Measurements from ENCODE around the gene FLT4.

Gene FLT4

GRCh38 chr5:180627386-180628120 lies 21.8 kb downstream of the FLT4 start:
- TF ChIP-seq GATA2 (IDR thresholded peaks at IDR 0.05; ENCODE audit: low read depth, low read length): no peak
- no peak for TF ChIP-seq GATA3 (IDR thresholded peaks at IDR 0.05; ENCODE audit: low read depth, low read length)

GRCh38 chr5:180626661-180627385 lies 22.6 kb downstream of the FLT4 start:
- no peak for TF ChIP-seq GATA2 (IDR thresholded peaks at IDR 0.05; ENCODE audit: low read depth, low read length)
- TF ChIP-seq GATA3 (IDR thresholded peaks at IDR 0.05; ENCODE audit: low read depth, low read length): no peak

GRCh38 chr5:180625791-180626660 lies 23.4 kb downstream of the FLT4 start:
- TF ChIP-seq GATA2 (IDR thresholded peaks at IDR 0.05; ENCODE audit: low read depth, low read length) (no peak), GATA3 (IDR thresholded peaks at IDR 0.05; ENCODE audit: low read depth, low read length) (no peak)

GRCh38 chr5:180625125-180625790 lies 24.1 kb downstream of the FLT4 start:
- TF ChIP-seq GATA3 (IDR thresholded peaks at IDR 0.05; ENCODE audit: low read depth, low read length) (no peak), GATA2 (IDR thresholded peaks at IDR 0.05; ENCODE audit: low read depth, low read length) (no peak)

GRCh38 chr5:180624587-180624986 lies 24.8 kb downstream of the FLT4 start:
- no peak for TF ChIP-seq GATA3 (IDR thresholded peaks at IDR 0.05; ENCODE audit: low read depth, low read length)
- TF ChIP-seq GATA2 (IDR thresholded peaks at IDR 0.05; ENCODE audit: low read depth, low read length): no peak

- TF ChIP-seq GATA3 (IDR thresholded peaks at IDR 0.05; ENCODE audit: low read depth, low read length) (no peak), GATA2 (IDR thresholded peaks at IDR 0.05; ENCODE audit: low read depth, low read length) (no peak)
Observed at GRCh38 chr5:180623844-180624243, 25.6 kb downstream of the FLT4 start.

GRCh38 chr5:180623411-180623834 lies 26.0 kb downstream of the FLT4 start:
- no peak for TF ChIP-seq GATA2 (IDR thresholded peaks at IDR 0.05; ENCODE audit: low read depth, low read length)
- no peak for TF ChIP-seq GATA3 (IDR thresholded peaks at IDR 0.05; ENCODE audit: low read depth, low read length)

GRCh38 chr5:180622910-180623309 lies 26.5 kb downstream of the FLT4 start:
- TF ChIP-seq GATA2 (IDR thresholded peaks at IDR 0.05; ENCODE audit: low read depth, low read length) (no peak), GATA3 (IDR thresholded peaks at IDR 0.05; ENCODE audit: low read depth, low read length) (no peak)

- TF ChIP-seq GATA2 (IDR thresholded peaks at IDR 0.05; ENCODE audit: low read depth, low read length): no peak
- TF ChIP-seq GATA3 (IDR thresholded peaks at IDR 0.05; ENCODE audit: low read depth, low read length): no peak
Observed at GRCh38 chr5:180621311-180621710, 28.1 kb downstream of the FLT4 start.

- TF ChIP-seq GATA2 (IDR thresholded peaks at IDR 0.05; ENCODE audit: low read depth, low read length) (no peak), GATA3 (IDR thresholded peaks at IDR 0.05; ENCODE audit: low read depth, low read length) (no peak)
Observed at GRCh38 chr5:180620014-180620413, 29.4 kb downstream of the FLT4 start.

GRCh38 chr5:180619563-180619915 lies 29.9 kb downstream of the FLT4 start:
- no peak for TF ChIP-seq GATA3 (IDR thresholded peaks at IDR 0.05; ENCODE audit: low read depth, low read length)
- TF ChIP-seq GATA2 (IDR thresholded peaks at IDR 0.05; ENCODE audit: low read depth, low read length): no peak

- TF ChIP-seq GATA2 (IDR thresholded peaks at IDR 0.05; ENCODE audit: low read depth, low read length): no peak
- no peak for TF ChIP-seq GATA3 (IDR thresholded peaks at IDR 0.05; ENCODE audit: low read depth, low read length)
Observed at GRCh38 chr5:180618829-180619562, 30.4 kb downstream of the FLT4 start.

- TF ChIP-seq GATA3 (IDR thresholded peaks at IDR 0.05; ENCODE audit: low read depth, low read length) (no peak), GATA2 (IDR thresholded peaks at IDR 0.05; ENCODE audit: low read depth, low read length) (no peak)
Observed at GRCh38 chr5:180618487-180618828, 30.9 kb downstream of the FLT4 start.
